HG02885 (cell line): ENCODE measurements around the gene SLC25A45.
A peak's percentile ranks its signal among the peaks of the same experiment; 100 is the strongest.

Source experiments
- ATAC-seq: cut with Tn5 transposase; IDR thresholded peaks from one replicate; pipeline ENCODE4 v1.9.1; 2021; ENCODE audit warnings: mild to moderate bottlenecking; ENCODE audit not compliant: unreplicated experiment, poor library complexity

SLC25A45 gene

DNA sequence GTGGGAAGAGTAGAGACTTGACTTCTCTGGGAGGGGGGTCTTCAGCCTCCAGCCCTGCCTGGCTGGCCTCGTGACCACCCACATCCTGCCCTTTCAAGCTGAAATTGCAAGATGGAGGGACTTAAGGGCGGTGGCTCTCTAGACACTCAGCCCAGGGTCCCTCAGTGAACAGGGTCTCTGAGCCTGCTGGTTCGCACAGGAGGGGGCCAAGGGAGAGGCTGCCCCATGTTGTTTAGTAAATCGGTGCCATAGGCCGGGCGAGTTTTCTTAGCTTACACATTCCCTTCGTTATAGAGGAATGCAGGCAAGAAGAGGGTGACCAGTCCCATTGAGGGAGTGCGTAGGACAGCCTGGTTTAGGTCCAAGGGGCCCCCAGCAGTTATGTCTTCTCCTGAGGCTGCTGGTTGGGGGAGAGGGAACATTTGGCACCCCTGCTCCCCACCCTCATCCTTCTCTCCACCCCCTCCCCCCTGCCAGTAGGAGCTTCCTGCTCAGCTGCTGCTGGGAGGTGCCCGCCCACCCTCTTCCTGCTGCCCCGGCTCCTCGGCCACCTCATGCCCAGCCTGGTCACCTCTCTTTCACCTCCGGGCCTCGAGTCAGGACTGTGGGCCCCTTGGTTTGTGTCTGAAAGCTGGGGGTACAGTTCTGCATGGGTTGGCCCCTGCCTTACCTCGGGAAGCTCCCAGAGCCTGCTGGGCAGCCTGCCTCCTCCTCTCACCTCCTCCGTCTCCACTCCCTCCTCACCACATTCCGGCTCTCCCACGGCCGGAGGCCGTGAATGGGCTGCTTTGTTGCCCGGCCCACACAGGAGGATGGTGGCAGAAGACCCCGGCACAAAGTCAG lies 7.9 kb upstream of the SLC25A45 start:
- no peak for ATAC-seq

DNA sequence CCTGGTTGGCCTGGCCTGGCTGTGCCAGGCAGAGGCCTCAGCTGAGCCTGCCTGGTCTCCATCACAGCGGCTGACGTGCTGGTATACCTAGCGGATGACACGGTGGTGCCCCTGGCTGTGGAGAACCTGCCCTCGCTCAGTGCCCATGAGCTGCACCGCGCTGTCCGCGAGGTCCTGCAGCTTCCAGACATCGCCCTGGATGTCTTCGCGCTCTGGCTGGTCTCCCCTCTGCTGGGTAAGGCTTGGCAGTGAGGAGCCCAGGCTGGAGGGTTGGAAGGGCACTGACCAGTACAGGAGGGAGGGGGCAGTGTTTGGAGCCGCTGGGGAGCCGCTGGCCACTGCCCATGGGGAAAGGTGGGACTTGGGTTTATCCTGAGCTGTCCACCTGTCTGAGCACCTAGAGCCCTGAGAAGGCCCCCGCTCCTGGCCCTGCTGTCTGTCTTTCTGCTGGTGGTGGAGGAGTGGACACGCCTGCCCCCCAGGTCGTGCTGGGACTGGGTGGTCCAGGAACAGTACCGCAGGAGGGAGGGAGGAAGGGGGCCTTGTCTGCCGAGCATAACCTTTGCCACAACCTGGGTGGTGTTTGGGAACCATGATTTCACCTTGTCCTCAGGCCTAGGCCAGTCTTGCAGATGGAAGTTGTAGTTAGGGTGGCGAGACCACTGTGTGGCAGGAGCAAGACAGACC lies 7.0 kb upstream of the SLC25A45 start:
- ATAC-seq, result no peak

DNA sequence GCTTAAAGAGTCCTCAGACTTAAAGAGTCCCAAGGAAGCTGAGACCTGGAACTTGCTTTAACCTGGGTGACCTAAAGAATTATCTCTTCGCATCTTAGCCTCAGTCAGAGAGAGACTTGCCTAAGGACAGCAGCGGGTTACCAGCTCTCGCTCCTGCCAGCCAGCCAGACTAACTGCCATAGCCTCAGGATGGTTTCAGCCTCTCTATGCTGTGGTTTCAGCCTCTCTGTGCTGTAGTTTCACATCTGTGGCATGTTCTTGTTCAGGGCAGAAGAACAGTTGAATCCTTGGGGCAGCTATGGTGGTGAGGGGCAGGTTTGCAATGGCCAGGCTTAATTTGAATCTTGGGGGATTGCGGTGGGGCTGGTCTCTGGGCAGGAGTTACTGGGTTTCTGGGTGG lies 6.3 kb upstream of the SLC25A45 start:
- no peak for ATAC-seq

DNA sequence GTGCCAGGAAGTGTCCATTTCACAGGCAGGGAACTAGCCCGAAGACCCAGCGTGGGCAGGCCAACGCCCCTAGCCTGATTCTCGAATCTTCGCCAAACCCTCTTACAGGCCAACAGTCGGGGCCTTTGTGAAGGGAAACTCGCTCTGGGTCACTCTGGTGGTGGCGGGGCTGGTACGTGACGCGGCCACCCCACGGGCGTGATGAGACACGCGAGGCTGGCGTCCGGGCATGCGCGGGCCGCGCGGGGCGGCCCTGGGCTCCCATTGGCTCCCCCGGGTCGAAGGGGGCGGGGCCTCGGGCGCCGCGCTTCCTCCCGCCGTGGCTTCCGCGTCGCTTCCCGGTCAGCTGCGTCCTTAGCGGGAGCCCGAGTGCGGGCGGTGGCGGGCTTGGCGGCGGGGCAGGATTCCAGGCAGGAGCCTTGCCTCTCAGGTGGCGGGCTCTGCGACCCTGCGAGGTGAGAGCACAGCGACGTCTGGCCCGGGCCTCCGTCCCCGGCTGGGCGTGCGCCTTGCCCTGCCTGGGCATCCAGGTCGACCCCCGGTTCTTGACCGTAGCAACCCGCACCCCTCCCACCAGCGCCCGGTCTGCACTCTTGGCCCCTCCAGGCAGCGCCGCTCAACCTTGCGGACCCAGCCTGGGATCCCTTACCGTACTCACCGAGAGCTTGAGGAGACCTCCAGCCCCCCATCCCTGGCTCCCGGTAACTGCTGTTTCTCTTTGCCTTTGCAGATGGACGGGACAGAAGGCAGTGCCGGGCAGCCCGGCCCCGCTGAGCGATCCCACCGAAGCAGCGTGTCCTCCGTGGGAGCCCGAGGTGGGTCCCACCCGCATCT lies 4.1 kb upstream of the SLC25A45 start, which contains the start of gene FRMD8:
FRMD8 (plus strand) TSS at position 331 of the 834 bp plus-strand sequence; CDS start at position 731, 400 bp downstream.
- ATAC-seq, result peak; percentile 68

DNA sequence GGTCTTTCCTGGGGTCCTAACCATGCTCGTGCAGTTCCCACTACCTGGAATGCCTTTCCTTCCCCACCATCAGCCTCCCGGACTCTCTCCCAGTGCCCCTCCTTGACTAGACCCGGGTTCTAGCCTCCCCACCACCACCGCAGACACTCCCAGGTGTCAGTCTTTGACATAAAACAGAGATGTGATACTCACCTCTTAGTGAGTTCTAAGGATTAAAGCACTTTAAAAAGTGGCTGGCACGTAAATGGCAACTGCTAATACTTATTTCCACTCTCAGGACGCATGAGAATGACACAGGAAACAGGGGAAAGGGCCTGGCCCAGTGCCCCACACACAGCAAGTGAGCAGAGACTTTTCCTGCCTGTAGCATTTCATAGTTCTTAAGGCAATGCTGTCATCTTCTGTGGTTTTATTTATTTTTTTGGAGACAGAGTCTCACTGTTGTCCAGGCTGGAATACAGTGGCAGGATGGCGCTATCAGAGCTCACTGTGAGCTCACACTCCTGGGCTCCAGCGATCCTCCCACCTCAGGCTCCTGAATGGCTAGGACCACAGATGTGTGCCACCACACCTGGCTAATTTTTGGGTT lies 1.9 kb upstream of the SLC25A45 start:
- ATAC-seq, result no peak

DNA sequence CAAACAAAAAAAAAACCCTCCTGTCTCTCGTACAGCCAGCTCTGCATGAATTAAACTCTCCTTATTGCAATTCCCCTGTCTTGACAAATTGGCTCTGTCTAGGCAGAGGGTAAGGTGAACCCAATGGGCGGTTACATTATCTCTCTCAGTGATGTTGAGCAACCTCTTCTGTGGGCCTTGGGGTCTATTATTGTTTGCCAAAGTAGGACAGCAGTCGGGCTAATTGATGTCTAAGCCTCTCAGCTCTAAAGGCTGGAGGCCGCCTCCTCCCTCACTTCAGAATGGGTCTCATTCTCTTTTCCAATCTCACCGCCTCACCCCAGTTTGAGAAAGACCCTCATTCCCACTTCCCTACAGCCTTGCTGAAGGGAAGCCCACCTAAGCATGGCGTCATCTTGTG lies 1.3 kb upstream of the SLC25A45 start:
- ATAC-seq, result no peak

DNA sequence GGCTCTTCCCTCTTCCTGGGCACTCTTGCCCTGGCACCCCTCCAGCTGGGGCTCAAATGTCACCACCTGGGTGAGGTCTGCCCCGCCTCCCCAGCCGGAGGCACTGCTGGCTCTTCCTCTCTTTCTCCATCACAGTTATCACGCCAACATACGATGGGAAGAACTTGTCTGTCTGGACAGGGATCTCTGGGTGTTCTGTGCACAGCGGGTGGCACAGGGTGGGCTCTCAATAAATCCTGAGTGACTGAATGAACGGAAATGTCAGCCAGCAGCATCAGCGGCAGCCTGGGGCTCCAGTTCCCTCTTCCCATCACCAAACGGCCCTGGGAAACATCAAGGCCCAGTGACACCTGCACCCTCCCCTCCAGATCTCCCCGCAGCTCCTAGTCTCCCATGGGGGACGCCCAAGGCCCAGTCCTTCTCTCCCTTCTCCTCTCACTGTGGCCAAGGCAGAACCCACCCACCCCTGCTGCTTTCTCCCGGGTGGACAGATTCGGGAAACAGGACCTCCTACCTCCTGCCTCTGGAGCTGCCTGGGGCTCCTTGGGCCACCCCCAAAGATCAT lies 440 bp upstream of the SLC25A45 start:
- no peak for ATAC-seq

DNA sequence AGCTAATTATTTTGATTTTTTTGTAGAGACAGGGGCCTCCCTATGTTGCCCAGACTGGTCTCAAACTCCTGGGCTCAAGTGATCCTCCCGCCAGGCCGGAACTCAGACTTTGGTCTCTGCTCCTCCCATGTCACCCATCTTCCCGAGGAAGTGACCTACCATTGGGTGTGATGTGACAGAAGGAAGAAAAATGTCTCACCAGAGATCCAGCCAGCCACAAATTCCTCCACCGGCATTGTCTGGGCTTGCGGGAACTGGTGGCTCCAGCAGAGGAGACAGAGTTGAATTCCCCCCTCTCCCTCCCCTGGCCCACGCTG lies 772 bp downstream of the SLC25A45 start:
- ATAC-seq, result peak; percentile 4

DNA sequence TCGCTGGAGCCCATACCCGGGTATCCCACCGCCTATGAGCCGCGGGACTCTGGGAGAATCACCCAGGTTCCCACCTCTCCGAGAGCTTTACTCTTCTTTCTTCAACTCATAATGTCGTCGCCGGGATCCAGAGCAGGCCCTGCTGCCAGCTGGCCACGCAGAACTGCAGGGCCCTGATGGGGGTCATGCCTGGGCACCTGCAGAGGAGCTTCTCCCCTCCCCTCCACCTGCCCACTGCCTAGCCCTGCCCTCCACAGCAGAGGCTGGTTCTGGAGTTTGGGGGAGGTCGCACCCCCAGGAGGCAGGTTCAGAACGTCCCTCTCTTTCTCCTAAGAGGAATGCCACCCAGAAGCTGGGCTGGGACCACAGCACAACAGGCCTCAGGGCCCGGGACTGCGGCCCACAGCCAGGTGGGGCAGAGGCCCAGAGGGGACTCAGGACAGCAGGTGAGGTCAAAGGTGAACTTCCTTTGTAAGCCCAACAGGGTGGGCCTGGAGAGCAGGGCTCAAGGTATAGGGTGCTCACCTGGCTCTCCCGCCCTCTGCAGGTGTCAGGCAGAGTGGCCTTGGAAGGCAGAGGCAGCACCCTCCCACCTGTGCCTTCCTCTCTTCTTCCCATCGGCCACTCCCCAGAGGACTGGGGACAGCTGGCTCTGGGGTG lies 1.9 kb downstream of the SLC25A45 start:
- ATAC-seq, result no peak

DNA sequence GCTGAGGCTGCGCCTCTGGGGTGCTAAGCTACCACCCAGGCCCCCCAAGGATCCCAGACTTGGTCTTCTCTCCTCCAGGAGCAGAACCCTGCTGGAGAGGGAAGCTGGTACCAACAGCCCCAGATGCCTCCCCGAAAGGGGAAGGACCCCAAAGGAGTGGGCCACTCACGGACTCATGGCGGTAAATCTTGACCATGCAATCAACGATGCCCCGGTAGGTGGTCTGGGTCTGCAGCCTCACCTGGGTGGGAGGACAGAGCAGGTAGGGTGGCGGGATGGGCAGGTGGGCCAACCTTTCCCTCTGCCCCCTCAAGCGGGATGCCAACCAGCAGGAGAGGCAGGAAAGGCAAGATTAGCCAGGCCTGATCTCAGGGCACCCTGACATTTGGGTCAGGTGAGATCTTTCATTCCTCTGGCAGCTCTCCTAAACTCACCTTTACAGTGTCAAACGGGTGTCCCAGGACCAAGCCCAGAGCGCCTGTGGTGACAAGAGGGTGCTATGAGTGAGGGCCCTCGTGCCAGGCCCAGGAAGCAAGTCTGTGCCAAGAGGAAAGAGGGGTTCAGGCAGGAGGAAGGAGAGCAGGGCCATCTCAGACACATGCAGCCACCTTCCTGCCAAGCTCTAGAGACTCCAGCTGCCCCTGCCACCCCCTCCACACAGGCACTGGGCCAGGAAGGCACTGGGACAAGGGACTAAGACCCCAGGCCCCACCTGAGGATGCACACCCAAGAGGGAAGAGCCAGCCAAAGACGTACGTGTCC lies 2.6 kb downstream of the SLC25A45 start:
- ATAC-seq, result no peak

DNA sequence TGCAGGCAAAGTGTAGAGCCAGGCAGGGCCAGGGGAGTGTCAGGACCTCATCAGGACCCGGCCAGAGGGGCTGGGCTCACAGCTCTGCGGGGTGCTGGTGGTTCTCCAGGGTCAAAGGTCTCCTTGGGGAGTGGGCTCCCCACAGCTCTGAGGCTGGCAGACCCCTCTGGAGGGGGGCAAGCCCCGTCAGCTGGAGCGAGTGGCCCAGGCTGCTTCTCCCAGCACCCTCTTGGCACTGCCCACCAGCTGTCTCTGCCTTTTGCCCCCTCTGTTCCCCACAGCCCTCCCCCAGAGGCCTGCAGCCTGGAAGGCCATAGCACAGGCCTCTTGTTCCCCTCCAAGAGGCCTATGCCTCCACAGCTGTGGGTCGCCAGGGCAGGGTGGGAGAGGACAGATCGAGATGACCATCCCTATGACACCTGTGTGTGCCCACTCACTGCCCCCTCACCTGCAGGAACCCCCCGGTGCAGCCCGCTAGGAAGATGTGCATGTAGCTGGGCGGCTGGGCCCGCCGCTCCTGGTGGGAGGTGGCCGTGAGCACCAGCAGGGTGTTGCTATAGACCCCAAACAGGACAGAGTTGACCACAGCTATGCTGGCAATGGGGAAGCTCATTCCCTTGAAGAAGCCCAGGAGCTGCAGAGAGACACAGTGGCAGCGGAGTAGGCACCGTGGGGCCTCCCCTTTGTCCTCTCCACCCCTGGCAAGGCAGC lies 3.4 kb downstream of the SLC25A45 start:
- ATAC-seq, result no peak

DNA sequence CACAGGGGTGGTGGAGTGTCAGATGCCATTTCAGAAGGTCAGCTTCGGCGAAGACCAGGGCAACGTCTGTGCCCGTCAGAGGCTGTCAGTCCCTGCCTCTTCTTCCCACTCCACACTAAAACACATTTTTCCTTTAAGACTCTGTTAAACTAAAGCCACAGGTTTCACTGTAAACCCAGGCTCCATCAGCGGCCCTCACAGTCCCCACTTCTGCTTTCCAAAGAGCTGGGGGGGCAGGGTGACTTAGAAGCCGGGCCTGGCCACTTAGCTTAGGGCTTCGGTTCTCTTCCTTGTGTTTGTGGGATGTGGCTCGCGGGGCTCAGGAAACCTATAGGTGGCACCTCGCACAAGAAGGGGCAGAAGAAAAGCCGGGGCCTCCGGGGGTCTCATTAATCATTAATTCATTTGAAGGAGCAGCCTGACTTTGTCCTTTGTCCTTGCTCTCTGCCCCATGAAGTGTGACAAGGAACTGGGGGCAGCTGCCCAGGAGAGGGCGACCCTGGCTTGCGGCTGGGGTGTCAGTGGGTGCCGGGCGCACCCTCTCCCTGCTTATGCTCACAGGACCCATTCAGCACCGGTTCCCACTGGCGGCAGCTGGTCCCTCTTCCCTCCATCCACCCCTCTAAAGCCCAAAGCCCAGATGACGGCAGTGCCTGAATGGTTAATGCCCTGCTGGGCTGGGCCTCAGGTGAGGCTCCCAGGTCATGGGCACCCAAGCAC lies 4.1 kb downstream of the SLC25A45 start:
- no peak for ATAC-seq

DNA sequence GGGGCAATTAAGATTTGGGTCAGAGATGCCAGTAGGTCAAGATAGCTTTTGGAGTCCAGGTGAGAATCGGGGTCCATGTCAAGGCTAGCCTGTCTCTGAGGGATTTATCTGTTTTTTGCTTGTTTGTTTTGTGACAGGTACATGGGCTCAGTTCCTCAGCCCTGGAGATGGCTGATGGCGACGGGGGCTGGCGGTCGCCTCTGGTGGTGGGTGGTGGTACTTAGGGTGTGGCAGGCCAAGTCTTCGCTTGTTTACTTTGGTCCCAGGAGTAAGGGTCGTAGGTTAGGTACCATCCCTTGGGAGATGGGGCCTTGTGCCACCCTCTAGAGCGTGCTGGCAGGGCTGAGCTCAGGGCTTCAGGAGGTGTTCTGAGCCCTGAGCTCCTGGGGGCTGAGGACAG lies 4.7 kb downstream of the SLC25A45 start:
- no peak for ATAC-seq

DNA sequence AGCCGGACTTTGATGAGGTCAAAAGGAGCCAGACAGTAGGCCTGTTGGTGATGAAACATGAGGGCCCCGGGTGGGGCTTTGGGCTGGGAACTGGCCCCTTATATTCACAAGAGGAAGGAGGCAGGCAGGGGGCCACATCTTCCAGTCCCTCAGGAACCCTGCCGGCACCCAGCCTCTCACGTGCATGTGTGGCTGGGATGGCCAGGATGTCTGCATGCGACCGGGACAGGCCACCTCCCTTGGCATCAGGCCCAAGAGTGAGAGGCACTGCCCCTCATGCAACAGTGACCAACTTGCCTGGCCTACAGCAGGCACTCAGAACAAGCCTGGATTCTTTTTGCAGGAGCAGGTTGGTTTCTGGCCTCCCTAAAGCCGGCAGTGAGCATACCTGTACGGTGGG lies 5.4 kb downstream of the SLC25A45 start:
- no peak for ATAC-seq

DNA sequence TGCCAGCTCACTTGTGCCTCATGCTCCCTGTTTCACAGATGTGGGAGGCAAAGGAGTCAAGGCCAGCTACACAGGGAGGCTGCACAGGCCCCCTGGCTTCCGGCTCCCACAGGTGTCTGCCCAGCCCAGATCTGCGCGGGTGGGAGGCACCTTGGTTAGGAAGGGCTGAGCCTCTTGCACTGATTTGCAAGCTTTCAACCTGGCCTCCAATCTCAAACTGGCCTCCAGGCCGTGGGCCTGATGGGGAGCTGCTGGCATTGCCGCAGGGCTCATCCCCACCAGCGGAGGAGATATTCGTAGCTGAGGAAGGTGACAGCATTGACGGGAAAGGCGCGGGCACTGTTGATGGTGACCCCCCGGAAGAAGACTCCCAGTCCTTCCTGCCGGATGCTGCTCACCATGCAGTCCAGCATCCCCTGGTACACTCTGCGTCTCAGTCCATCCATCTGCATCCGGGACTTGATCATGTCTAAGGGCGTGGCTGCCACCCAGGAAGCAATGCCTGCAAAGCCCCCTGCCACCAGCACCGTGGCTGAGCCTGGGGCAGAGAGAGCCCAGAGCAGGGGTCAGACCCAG lies 6.2 kb downstream of the SLC25A45 start:
- ATAC-seq, result no peak

DNA sequence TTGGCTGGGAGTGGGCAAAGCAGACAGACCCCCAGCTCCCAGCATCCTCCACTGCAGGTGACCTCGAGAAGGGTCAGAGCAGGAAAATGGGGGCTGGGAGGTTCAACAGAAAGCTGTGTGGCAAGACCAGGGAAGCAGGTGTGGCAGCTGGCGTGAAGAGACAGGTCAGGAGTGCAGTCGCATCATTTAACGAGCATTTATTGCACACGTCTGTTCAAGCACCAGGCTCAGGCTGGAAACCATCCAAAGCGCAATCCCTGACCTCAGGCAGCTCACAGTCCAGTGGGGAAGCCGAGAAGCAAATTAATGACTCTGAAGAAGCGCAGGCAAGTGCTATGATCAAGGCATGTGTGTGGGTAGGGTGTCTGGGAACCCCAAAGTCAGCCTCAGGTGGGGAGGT lies 7.4 kb downstream of the SLC25A45 start:
- ATAC-seq, result no peak

DNA sequence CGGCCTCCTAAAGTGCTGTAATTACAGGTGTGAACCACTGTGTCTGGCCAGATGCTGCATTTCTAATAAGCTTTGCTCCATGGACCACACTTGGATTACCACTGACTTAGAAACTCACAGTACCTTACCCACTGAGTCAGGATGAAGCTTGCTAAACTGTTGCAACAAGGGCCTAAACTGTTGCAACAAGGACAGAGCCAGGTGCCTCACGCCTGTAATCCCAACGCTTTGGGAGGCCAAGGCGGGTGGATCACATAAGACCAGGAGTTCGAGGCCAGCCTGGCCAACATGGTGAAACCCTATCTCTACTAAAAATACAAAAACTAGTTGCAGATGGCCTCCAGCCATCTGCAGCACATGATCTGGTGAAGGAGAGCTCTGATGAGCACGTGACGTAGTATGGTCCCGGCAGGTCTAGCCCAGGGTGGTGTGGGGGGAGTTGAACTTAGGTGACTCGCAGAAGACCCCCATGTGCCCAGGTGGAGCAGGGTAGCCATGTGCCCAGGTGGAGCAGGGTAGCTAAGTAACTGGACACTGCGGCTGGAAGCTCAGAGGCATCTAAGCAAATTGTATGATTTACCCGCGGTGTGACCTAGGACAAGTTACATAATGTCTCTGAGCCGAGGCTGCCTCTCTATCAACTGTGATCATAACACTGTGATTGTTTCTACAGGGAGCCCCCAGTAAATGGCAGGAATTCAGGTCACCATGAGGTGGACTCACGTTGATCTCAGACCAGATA lies 8.4 kb downstream of the SLC25A45 start:
- no peak for ATAC-seq
